Erythroblast (primary cell): ENCODE results near the gene HSPA12A.

Source experiments
- GATA1 ChIP-seq: IDR thresholded peaks from 2 replicates; pipeline ENCODE4 v1.6.1; 2011; ENCODE audit warnings: low read depth, mild to moderate bottlenecking, control low read depth, low read length, moderate library complexity
- POLR2A ChIP-seq: IDR thresholded peaks from 2 replicates; pipeline ENCODE4 v1.6.1; 2011; ENCODE audit warnings: mild to moderate bottlenecking, low read length

GRCh38 chr10:116720668-116721546 lies 21.5 kb downstream of the HSPA12A start:
- TF ChIP-seq POLR2A (no peak), GATA1 (no peak)
